GM12865 (cell line): Measurements from ENCODE around the gene FAM20B.

ENCODE experiments used
- DNase-seq: peaks from one replicate; pipeline ENCODE4 v3.0.0; 2010; ENCODE audit warnings: low read depth
- H3K4me3 ChIP-seq: 2 replicates; pipeline ENCODE4 v1.5.1; 2011; ENCODE audit warnings: mild to moderate bottlenecking, low read depth, low read length, control low read depth
- TF ChIP-seq, protein P1 (sequence below): IDR thresholded peaks from 2 replicates; pipeline ENCODE4 v1.5.1; 2011; ENCODE audit warnings: low read length, control low read depth, low read depth, inconsistent platforms; ENCODE audit not compliant: insufficient read depth; ENCODE audit errors: missing control alignments

FAM20B gene

DNA sequence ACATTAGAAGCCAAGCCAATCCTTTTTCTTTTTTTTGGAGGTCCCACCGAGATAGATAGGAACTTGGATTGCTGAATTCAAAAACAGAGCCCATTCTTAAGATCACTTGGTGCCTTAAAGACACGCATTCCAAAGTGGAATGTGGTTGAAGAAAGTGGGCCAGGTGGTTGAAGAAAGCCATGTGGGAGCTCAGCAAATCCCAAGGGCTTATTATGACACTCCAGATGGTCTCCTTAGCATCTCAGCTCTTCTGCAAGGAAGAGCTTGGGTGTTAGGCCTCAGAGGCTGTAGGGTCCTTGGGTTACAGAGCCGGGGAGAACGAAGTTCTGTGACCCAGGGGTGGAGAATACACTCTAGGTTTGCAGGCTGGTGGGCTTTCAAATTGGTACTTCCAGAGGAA lies 69.7 kb downstream of the FAM20B start:
- TF ChIP-seq, protein P1, sequence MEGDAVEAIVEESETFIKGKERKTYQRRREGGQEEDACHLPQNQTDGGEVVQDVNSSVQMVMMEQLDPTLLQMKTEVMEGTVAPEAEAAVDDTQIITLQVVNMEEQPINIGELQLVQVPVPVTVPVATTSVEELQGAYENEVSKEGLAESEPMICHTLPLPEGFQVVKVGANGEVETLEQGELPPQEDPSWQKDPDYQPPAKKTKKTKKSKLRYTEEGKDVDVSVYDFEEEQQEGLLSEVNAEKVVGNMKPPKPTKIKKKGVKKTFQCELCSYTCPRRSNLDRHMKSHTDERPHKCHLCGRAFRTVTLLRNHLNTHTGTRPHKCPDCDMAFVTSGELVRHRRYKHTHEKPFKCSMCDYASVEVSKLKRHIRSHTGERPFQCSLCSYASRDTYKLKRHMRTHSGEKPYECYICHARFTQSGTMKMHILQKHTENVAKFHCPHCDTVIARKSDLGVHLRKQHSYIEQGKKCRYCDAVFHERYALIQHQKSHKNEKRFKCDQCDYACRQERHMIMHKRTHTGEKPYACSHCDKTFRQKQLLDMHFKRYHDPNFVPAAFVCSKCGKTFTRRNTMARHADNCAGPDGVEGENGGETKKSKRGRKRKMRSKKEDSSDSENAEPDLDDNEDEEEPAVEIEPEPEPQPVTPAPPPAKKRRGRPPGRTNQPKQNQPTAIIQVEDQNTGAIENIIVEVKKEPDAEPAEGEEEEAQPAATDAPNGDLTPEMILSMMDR, result no peak
- no peak for DNase-seq

DNA sequence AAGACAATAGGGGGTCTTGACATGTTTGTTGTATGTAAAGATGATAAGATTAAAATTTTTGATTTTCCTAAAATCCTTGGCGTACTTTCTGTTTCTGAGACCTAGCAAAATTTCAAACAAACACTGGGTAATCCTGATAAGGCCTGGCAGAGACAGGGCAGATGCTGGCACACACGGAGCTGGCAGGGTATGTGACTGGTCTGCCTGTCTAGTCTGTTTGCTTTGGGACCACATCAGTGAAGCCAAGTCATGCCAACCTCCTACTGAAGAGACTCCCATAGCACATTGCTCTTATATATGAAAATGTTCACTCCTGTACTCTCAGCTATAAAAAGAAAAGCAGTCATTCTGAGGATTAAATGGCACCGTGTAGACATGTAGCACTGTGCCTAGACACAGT lies 70.2 kb downstream of the FAM20B start:
- DNase-seq, result no peak
- TF ChIP-seq, protein P1, result no peak
- no peak overlapping the region for H3K4me3 ChIP-seq

More for the DNA sequence above, 69.7 kb downstream of the FAM20B start:
- H3K4me3 ChIP-seq, result no peak overlapping the region

DNA sequence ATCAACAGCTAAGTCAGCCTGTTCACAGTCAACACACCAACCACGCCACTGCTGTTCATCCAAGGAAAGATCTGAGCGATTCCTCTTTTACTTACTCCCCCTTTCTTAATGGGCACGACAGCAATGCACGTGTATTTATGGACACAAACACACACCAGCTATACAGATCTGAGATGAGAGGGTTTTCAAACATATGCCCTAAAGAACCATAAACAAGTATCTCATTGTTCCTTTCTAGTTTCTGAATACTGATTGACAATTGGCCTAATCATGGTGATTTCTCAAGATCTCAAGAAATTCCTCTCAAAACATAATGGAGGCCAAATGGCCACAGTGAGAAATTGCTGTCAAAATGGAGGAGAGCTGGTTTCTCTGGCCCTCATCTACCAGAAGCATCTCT lies 74.2 kb downstream of the FAM20B start:
- H3K4me3 ChIP-seq, result no peak overlapping the region
- TF ChIP-seq, protein P1, result no peak

DNA sequence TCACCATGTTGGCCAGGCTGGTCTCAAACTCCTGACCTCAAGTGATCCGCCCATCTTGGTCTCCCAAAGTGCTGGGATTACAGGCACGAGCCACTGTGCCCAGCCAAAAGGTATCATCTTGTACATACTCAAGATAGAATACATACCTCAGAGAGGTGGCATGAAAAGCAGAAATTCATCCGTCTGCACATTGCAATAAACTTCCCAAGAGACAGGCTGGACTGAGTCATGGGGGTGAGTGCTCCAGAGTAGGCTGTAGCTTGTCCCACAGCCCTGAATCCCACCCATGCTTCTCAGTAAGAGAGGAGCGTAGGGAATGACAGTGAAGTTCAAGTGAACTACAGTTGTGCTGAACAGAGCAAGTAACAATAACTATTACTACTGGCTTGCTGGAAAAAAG lies 75.9 kb downstream of the FAM20B start:
- TF ChIP-seq, protein P1, result no peak
- H3K4me3 ChIP-seq, result no peak overlapping the region
- no peak for DNase-seq

More for the DNA sequence above, 74.2 kb downstream of the FAM20B start:
- no peak for DNase-seq

DNA sequence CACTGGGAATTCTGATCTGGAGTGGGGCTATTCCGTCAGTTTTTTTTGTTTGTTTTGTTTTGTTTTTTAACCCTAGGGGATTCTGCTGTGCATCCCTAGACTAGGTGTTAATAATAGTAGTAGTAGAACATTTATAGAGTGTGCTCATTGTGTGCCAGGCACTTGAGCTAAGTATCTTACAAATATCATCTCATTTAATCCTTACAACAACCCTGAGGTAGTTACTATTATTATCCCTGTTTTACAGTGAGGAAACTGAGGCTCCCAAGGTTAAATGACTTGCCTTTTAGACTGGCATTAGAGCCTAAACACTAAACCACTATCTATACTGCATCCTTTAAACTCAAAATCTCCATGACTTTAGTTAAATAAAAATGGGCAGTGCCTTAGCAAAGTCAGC lies 78.3 kb downstream of the FAM20B start:
- TF ChIP-seq, protein P1, result no peak
- no peak overlapping the region for H3K4me3 ChIP-seq
- no peak for DNase-seq

DNA sequence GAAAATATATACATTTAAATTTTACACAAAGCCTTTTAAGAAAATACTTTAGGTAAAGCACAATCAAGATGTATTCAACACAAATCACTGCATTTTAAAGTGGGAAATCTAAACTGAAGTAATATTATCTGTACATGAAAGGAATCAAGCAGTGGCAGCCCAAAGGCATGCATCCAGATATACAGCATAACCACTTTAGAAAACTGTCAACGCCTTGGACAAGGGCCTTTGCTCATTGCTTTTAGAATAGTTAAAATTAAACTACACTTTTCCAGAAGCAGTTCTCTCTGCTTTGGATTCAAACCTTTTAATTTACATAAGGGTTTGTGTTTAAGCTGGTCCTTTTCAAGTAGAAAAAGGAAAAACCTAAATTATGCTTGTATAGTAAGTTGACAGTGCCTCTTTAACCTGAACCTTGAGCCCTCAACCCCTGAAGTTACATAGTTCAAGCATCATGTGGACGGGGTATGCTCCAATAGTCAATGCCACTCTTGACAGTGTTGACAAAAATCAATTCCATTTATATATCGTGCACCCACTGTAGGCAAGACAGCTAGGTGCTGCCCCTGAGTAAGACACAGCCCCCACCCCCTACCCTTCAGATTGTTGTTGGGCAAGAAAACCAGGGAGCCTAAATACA lies 79.0 kb downstream of the FAM20B start:
- H3K4me3 ChIP-seq, result no peak overlapping the region
- DNase-seq, result no peak
- TF ChIP-seq, protein P1, result no peak

DNA sequence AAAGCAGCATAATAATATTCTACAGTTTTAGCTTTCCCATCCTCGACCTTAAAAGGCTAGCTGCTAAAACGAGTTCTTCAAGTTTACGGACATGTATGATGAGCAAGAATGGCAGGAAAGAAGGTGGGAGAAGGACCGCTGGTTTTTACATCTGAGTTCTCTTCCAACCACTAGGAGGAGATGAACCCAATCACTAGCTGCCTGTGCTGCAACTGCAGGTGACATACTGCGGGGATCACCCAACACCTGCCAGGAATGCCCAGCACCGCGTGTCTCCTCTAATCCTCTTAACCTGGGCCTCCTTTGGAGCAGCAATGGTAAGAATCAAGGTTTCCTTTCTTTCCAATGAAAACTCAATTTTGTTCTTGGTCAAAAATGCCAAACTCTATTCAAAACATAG lies 79.7 kb downstream of the FAM20B start:
- TF ChIP-seq, protein P1, result peak; percentile 18
- no peak overlapping the region for H3K4me3 ChIP-seq
- DNase-seq, result peak; percentile 30
